Esophagus (tissue), 2 donors: ENCODE measurements around the gene DYNLRB1. TPM values are rescaled to one million over a fixed set of nuclear protein-coding genes. Genes with fewer than 3 reads are reported as not detected.

Source experiments
- H3K27ac ChIP-seq, 2 donors: one replicate each; pipeline ENCODE4 v1.5.1; 2013; ENCODE audit warnings: low read depth in 2 of 2, mild to moderate bottlenecking in 2 of 2, inconsistent platforms in 1 of 2, low read length in 1 of 2, moderate library complexity in 1 of 2
- H3K27me3 ChIP-seq, 2 donors: one replicate each; pipeline ENCODE4 v1.6.1; 2013; ENCODE audit warnings: low read length in 2 of 2, control low read depth in 1 of 2, mild to moderate bottlenecking in 1 of 2; ENCODE audit not compliant: insufficient read depth in 2 of 2, control insufficient read depth in 1 of 2
- H3K36me3 ChIP-seq, 2 donors: one replicate each; pipeline ENCODE4 v1.6.1; 2013; ENCODE audit warnings: low read length in 1 of 2; ENCODE audit not compliant: control insufficient read depth in 2 of 2, insufficient read depth in 2 of 2
- H3K4me1 ChIP-seq, 2 donors: one replicate each; pipeline ENCODE4 v1.6.1; 2013; ENCODE audit warnings: low read length in 1 of 2; ENCODE audit not compliant: control insufficient read depth in 2 of 2, insufficient read depth in 2 of 2
- H3K4me3 ChIP-seq, 2 donors: one replicate each; pipeline ENCODE4 v1.5.1; 2013; ENCODE audit warnings: low read length in 2 of 2, mild to moderate bottlenecking in 2 of 2, low read depth in 1 of 2, moderate library complexity in 1 of 2
- H3K9me3 ChIP-seq, 2 donors: one replicate each; pipeline ENCODE4 v1.6.1; 2013; ENCODE audit warnings: mild to moderate bottlenecking in 2 of 2, low read depth in 1 of 2, low read length in 1 of 2, moderate library complexity in 1 of 2; ENCODE audit not compliant: control insufficient read depth in 2 of 2, insufficient read depth in 1 of 2
- WGBS, 2 donors: extraction: QIAGEN DNeasy Blood & Tissue Kit; methylation state at CpG; one replicate each; pipeline ENCODE4 v1.1.7; 2013; 5-methylcytosine and 5-hydroxymethylcytosine counted together
- polyA plus RNA-seq, 2 donors: library from polyadenylated mRNA; stranded (reverse); fragments of 200-250 nt; gene quantifications; one replicate each; pipeline ENCODE4 v1.2.3, GENCODE V29; 2013
- donor health status: healthy with polysubstance abuse.
- donor health status: Bipolar disorder and iron deficiency.

Gene DYNLRB1
- polyA plus RNA-seq, 2 donors: 140 to 189 TPM

DNA sequence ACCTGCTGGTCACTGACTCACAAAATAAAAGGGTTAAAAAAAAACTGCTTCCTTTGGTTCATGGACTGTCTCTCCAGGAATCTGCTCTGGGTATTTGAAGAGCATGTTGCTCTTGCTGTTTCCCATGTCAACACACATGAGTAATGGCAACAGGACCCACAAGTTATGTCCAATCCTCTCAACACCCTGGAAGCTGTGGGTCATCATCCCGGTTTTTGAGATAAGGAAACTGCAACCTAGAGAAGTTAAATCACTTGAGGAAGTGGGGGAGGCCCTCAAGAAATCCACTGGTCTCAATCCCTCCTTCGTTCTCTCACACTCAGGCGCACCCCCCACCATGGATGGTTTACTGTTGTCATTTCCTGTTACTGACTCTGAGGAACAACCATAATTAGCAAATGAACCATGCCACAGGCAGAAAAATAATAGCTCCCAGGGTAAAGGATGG is 54.7 kb downstream of the DYNLRB1 start:
- Histone ChIP-seq H3K27ac (no peak overlapping the region), H3K9me3 (no peaks in the 10 kb centered on the region), H3K27me3 (no peaks in the 10 kb centered on the region), H3K4me3 (no peak overlapping the region), H3K36me3 (peaks cover 5 to 21% of the 10 kb centered on the region in 2 donors), H3K4me1 (no peaks in the 10 kb centered on the region)
- 60 to 64% methylated on average over 3 of the region's 3 CpGs for WGBS, 2 donors

DNA sequence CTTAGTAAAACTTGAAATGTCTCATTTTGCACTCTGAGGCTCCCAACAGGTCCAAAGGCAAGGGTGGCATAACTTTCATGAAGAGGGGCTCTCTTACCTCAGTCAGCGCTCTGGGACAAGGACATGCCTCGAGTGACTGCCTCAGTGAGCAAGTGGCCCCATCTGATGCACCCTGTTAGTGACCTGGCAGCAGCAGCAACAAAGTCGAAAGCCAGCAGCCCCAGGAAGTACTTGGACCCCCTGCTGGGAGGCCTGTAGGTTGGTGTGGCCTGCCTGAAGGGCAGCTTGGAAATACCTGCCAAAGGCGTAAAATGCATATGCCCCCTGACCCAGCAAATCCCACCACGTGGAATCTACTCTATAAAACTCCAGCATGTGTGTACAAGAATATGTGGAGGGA is 55.5 kb downstream of the DYNLRB1 start:
- no peaks in the 10 kb centered on the region for H3K27me3 ChIP-seq
- no peak overlapping the region for H3K27ac ChIP-seq
- H3K9me3 ChIP-seq: no peaks in the 10 kb centered on the region
- no peak overlapping the region for H3K4me3 ChIP-seq
- WGBS, 2 donors: 87 to 92% methylated on average over 5 of the region's 5 CpGs
- no peaks in the 10 kb centered on the region for H3K4me1 ChIP-seq
- H3K36me3 ChIP-seq: peaks cover 5 to 21% of the 10 kb centered on the region in 2 donors

DNA sequence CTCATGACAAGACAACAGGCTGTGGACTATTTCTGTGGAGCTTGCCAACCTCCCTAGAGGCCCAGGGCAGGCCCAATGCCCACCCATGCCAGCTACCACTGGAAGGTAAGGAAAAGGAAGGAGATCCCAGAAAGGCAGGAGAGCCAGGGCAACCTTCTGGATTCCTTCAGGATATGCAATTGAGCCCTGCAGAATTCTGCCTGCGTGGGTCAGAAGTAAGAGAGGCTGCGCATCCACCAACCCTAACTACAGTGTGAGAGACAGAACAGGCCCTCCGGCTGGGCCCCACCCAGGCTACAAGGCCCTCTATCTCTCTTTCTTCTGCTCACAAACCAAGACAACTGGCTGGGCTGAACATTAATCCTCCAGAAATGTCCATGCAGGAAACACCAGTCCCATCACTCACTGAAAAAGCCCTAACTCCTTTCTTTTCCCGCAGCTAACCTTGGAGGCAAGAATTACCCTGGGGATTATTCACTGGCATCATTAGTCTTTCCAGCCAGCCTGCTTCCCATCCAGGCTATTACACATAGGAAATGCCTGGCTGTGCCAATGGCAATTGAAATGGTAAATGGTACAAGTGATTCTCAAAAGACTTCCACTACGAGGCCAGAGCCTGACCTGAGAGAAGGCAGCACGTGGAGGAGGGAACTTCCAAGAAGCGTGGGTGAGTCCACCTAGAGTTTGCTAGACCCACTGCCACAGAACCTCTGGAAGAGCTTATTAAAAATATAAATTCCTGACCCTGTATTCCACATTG is 57.5 kb downstream of the DYNLRB1 start:
- no peaks in the 10 kb centered on the region for H3K27me3 ChIP-seq
- 93 to 94% methylated on average over 7 of the region's 7 CpGs for WGBS, 2 donors
- peaks cover 5 to 6% of the 10 kb centered on the region in 2 donors for H3K36me3 ChIP-seq
- no peak overlapping the region for H3K4me3 ChIP-seq
- no peak overlapping the region for H3K27ac ChIP-seq
- H3K4me1 ChIP-seq: no peaks in the 10 kb centered on the region
- H3K9me3 ChIP-seq: no peaks in the 10 kb centered on the region

DNA sequence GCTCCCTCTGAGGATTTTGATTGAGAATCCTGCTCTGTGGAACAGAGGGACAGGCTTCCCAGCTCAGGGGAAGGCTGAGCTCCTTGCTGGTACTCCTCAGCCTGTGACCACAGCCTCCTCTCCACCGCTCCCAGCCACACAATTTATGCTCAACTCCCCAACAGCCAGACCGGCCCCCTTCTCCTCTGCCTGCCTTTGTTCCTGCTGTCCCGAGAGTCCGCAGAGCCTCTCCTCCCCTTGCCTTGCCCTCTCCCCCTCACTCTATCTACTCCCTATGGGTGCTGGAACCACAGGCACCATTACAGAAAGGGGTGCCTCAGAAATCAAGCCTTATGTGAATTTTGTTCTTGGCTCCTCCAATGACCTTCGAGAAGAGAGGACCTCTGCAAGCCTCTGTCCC is 58.2 kb downstream of the DYNLRB1 start:
- Histone ChIP-seq H3K9me3 (no peaks in the 10 kb centered on the region), H3K36me3 (peaks cover 5 to 6% of the 10 kb centered on the region in 2 donors), H3K27ac (no peak overlapping the region), H3K27me3 (no peaks in the 10 kb centered on the region), H3K4me1 (no peaks in the 10 kb centered on the region), H3K4me3 (no peak overlapping the region)
- WGBS, 2 donors: 96 to 98% methylated on average over 5 of the region's 5 CpGs

DNA sequence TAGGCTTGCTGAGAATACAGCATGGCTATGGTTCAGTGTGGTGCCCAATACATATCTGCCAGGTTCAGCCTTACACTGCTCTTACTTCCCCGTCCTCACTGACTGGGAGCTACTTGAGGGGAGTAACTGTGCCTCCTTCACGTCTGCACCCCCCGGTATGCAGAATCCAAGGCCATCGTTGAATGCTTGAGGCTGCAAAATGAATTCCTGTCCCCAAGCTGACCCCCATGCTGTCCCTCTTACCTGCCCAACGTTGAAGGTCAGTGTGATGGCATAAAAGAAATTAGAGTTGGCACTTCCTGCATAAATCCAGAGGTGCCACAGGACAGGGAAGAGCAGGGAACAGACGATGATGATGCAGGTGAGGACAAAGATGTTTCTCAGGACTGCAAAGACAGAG is 58.6 kb downstream of the DYNLRB1 start:
- peaks cover 0 to under 1% of the 10 kb centered on the region in 2 donors for H3K4me1 ChIP-seq
- no peak overlapping the region for H3K27ac ChIP-seq
- H3K4me3 ChIP-seq: no peak overlapping the region
- WGBS, 2 donors: 89 to 91% methylated on average over 6 of the region's 6 CpGs
- peaks cover 5 to 6% of the 10 kb centered on the region in 2 donors for H3K36me3 ChIP-seq
- H3K9me3 ChIP-seq: no peaks in the 10 kb centered on the region
- H3K27me3 ChIP-seq: no peaks in the 10 kb centered on the region

DNA sequence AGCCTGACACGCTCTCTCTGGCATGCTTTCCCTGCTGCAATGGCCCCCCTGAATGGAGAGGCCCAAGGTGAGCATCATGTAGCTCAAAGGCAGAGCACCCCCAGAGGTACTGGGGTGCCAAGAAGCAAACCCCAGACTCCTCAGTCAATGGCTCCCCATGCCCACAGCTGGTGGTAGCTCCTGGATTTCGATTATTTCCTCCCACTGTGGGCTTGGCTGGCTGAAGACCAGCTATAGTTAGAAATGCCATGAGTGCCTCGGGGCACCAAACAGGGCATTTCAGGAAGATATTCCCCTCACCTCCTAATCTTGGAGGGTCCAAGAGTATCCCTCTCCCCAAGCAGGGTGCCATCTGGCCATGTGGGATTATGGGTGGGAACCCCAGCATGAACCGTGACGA is 59.0 kb downstream of the DYNLRB1 start:
- no peak overlapping the region for H3K4me3 ChIP-seq
- H3K4me1 ChIP-seq: peaks cover 0 to 4% of the 10 kb centered on the region in 2 donors
- H3K27ac ChIP-seq: no peak overlapping the region
- no peaks in the 10 kb centered on the region for H3K27me3 ChIP-seq
- peaks cover 5 to 6% of the 10 kb centered on the region in 2 donors for H3K36me3 ChIP-seq
- WGBS, 2 donors: 94% methylated on average over 5 of the region's 5 CpGs
- H3K9me3 ChIP-seq: no peaks in the 10 kb centered on the region

DNA sequence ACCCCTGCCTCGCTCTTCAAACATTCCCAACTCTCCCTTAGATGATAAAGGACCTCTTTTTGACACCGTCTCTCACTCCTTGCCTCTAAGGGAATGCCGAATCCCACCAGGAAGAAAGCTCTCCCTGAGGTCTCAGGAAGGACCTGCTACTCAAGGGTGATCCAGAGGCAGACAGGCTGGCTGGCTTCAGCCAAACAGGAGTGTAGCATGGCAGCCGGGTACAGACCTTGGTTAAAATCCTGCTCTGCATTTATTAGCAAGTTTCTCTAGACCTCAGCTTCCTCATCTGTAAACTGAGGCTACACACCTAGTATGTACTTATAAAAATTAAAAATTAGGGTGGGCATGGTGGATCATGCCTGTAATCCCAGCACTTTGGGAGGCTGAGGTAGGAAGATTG is 59.5 kb downstream of the DYNLRB1 start:
- H3K27ac ChIP-seq: no peak overlapping the region
- H3K9me3 ChIP-seq: no peaks in the 10 kb centered on the region
- H3K27me3 ChIP-seq: no peaks in the 10 kb centered on the region
- peaks cover 5 to 6% of the 10 kb centered on the region in 2 donors for H3K36me3 ChIP-seq
- H3K4me3 ChIP-seq: no peak overlapping the region
- 96 to 98% methylated on average over 4 of the region's 4 CpGs for WGBS, 2 donors
- peaks cover 3 to 4% of the 10 kb centered on the region in 2 donors for H3K4me1 ChIP-seq

DNA sequence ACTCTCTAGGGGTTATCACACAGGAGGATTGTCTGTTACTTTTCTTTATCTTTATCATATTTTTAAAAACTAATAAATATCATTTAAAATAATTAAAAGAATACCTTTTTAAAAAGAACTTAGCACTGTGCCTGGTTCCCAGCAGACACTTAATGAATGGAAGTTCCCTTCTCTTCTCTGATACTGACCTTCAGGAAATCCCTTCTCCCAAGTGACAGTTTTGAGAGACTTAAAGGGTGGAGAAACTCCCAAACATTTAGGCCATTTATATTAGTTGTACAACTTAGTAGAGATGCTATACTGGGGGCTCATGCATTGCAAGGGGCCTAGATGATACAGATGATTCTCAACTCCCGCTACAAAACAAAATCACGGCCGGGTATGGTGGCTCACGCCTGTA is 60.8 kb downstream of the DYNLRB1 start:
- Histone ChIP-seq H3K4me3 (no peak overlapping the region), H3K27ac (no peak overlapping the region), H3K4me1 (peaks cover 4 to 7% of the 10 kb centered on the region in 2 donors), H3K27me3 (no peaks in the 10 kb centered on the region), H3K9me3 (no peaks in the 10 kb centered on the region), H3K36me3 (peaks cover 0 to 7% of the 10 kb centered on the region in 2 donors)
- WGBS, 2 donors: 97 to 100% methylated on average over 4 of the region's 4 CpGs

DNA sequence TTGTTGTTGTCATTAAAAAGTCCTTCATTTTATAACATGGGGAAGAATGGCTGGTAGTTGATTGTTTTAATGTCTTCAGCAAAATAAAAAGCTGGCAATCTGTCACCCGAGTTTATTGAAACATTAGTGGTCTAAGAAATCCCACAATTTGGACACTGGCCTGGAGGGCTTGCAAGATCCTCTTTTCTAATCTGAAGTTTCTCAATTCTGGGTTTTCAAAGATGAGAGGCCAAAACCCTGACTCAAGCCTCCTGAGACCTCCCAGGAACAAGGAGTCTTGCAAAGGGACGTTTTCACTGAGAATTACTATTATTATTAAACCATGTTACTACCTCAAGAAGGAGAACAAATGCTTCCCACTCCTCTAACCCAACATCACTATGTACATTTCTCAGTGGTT is 61.8 kb downstream of the DYNLRB1 start:
- H3K4me1 ChIP-seq: peaks cover 6 to 7% of the 10 kb centered on the region in 2 donors
- no peak overlapping the region for H3K4me3 ChIP-seq
- no peaks in the 10 kb centered on the region for H3K9me3 ChIP-seq
- WGBS, 2 donors: 57 to 59% methylated on average over 2 of the region's 2 CpGs
- peaks cover 0 to 7% of the 10 kb centered on the region in 2 donors for H3K36me3 ChIP-seq
- H3K27me3 ChIP-seq: no peaks in the 10 kb centered on the region
- H3K27ac ChIP-seq: no peak overlapping the region

DNA sequence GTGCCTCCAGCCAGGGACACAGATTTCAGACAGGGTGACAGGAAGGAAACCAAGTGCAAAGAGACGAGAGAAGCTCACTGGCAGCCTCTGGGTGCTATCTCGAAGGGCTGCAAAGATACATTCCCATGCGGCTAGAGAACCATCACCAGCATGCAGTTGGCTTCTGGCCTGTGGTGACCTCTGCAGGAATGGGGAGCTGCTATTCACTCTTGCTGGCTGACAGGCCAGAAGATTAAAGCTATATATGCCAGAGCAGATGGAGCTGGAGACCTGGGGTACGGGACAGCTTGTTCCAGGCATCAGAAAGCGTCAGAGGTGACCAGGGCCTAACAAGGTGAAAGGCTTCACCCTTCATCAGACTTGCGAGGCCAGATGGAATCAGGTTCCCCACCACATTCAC is 62.3 kb downstream of the DYNLRB1 start:
- H3K27ac ChIP-seq: peak overlapping the region; percentile 64 to 79
- H3K36me3 ChIP-seq: peaks cover 1 to 7% of the 10 kb centered on the region in 2 donors
- WGBS, 2 donors: 63% methylated on average over 6 of the region's 6 CpGs
- H3K4me3 ChIP-seq: no peak overlapping the region
- H3K27me3 ChIP-seq: no peaks in the 10 kb centered on the region
- H3K4me1 ChIP-seq: peaks cover 6 to 7% of the 10 kb centered on the region in 2 donors
- H3K9me3 ChIP-seq: no peaks in the 10 kb centered on the region
